ENCODE data around the gene GGPS1. TPM values are rescaled to one million over a fixed set of nuclear protein-coding genes. Genes with fewer than 3 reads are reported as not detected.
"Not testable (repeated sequence)": the region's sequence is repeated elsewhere in the genome, so short reads cannot be mapped to it uniquely, and the experiment has no call there.

Gene GGPS1
- total RNA-seq: 28.8 and 29.8 TPM in 2 replicates

- Mint-ChIP-seq H3K4me3 (no peak within 1 kb of the TSS), H3K36me3 (ENCODE audit: low read depth) (peaks cover 27% of the 10 kb centered on the region), H3K27me3 (ENCODE audit: insufficient read depth) (no peaks in the 10 kb centered on the region), H3K4me1 (ENCODE audit: low read depth) (peaks cover 28% of the 10 kb centered on the region), H3K27ac (no peak within 1 kb of the TSS), H3K9me3 (no peaks in the 10 kb centered on the region)
- DNase-seq (ENCODE audit: low spot score): peak; percentile 94
- intact Hi-C loops (cut with micrococcal nuclease): loop anchor here (1.0 to 5.0 kb wide), 18 partner anchors 9 to 955 kb away; partner anchors contain the start of genes B3GALNT2, COA6, RBM34 and TARBP1
Measured at GRCh38 chr1:235328271-235329138, at the start of gene GGPS1. TSS of gene GGPS1 (plus strand) at chr1:235328570. CDS start at chr1:235335265, 6,695 bp downstream.

GRCh38 chr1:235278915-235279292 lies 49.5 kb upstream of the GGPS1 start:
- DNase-seq (ENCODE audit: low spot score): no peak
- Mint-ChIP-seq H3K36me3 (ENCODE audit: low read depth) (peaks cover 3% of the 10 kb centered on the region), H3K27ac (no peak overlapping the region), H3K4me3 (no peak overlapping the region), H3K9me3 (no peaks in the 10 kb centered on the region), H3K4me1 (ENCODE audit: low read depth) (peaks cover 36% of the 10 kb centered on the region), H3K27me3 (ENCODE audit: insufficient read depth) (no peaks in the 10 kb centered on the region)
- intact Hi-C loops (cut with micrococcal nuclease): no loop called here

GRCh38 chr1:235279694-235280093 lies 48.7 kb upstream of the GGPS1 start:
- DNase-seq (ENCODE audit: low spot score): no peak
- H3K4me3 Mint-ChIP-seq: no peak overlapping the region
- H3K4me1 Mint-ChIP-seq (ENCODE audit: low read depth): peaks cover 36% of the 10 kb centered on the region
- no peak overlapping the region for H3K27ac Mint-ChIP-seq
- no peaks in the 10 kb centered on the region for H3K9me3 Mint-ChIP-seq
- peaks cover 3% of the 10 kb centered on the region for H3K36me3 Mint-ChIP-seq (ENCODE audit: low read depth)
- no peaks in the 10 kb centered on the region for H3K27me3 Mint-ChIP-seq (ENCODE audit: insufficient read depth)
- intact Hi-C loops (cut with micrococcal nuclease): no loop called here

DNA sequence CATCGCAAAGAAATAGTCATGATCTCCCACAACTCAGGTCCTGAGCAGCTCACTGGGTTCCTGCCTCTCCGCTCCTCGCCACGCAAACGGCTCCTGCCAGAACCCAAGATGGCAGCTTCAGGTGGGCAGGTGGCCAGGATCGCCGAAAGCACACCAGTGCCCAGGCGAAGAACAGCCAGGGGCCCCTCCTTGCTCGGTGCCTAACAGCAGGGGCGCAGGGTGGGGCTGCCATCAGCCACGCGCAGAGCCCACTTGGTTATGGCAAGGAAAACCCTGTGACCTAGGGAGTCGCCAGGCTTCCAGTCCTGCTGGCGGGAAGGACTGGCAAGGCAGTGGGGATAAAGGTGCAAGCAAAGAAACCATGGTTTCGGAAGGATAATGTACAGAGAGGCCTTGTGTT lies 47.9 kb upstream of the GGPS1 start:
- no peak overlapping the region for H3K4me3 Mint-ChIP-seq
- no peaks in the 10 kb centered on the region for H3K27me3 Mint-ChIP-seq (ENCODE audit: insufficient read depth)
- H3K27ac Mint-ChIP-seq: no peak overlapping the region
- DNase-seq (ENCODE audit: low spot score): no peak
- peaks cover 30% of the 10 kb centered on the region for H3K4me1 Mint-ChIP-seq (ENCODE audit: low read depth)
- intact Hi-C loops (cut with micrococcal nuclease): no loop called here
- H3K9me3 Mint-ChIP-seq: no peaks in the 10 kb centered on the region
- peaks cover 3% of the 10 kb centered on the region for H3K36me3 Mint-ChIP-seq (ENCODE audit: low read depth)

GRCh38 chr1:235283636-235284035 lies 44.7 kb upstream of the GGPS1 start:
- H3K4me1 Mint-ChIP-seq (ENCODE audit: low read depth): peaks cover 35% of the 10 kb centered on the region
- intact Hi-C loops (cut with micrococcal nuclease); H3K27me3 Mint-ChIP-seq (ENCODE audit: insufficient read depth): not testable (repeated sequence)

GRCh38 chr1:235284231-235284769 lies 44.1 kb upstream of the GGPS1 start:
- Mint-ChIP-seq H3K4me1 (ENCODE audit: low read depth) (peaks cover 35% of the 10 kb centered on the region), H3K27me3 (ENCODE audit: insufficient read depth) (no peaks in the 10 kb centered on the region)
- intact Hi-C loops (cut with micrococcal nuclease): no loop called here

More at GRCh38 chr1:235283636-235284035, 44.7 kb upstream of the GGPS1 start:
- H3K9me3 Mint-ChIP-seq; H3K27ac Mint-ChIP-seq; DNase-seq (ENCODE audit: low spot score); H3K36me3 Mint-ChIP-seq (ENCODE audit: low read depth); H3K4me3 Mint-ChIP-seq: not testable (repeated sequence)

DNA sequence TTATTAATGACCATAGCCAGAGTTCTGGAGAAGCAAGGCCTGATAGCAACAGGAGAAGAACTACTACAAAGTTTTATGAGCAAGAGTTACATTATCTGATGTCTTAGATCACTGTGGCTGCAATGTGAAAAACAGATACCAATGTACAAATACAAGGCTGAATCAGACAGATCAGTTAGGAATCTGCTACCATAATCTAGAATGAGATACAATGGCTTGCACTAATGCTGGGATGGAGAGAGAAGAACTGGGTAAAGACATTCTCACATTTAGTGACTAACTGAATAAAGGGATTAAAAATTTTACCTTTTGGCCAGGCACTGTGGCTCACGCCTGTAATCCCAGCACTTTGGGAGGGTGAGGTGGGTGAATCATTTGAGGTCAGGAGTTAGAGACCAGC lies 41.7 kb upstream of the GGPS1 start:
- Mint-ChIP-seq H3K4me1 (ENCODE audit: low read depth) (peaks cover 34% of the 10 kb centered on the region), H3K27ac (no peak overlapping the region), H3K4me3 (no peak overlapping the region), H3K9me3 (no peaks in the 10 kb centered on the region), H3K27me3 (ENCODE audit: insufficient read depth) (peaks cover 2% of the 10 kb centered on the region), H3K36me3 (ENCODE audit: low read depth) (no peaks in the 10 kb centered on the region)
- intact Hi-C loops (cut with micrococcal nuclease): no loop called here
- no peak for DNase-seq (ENCODE audit: low spot score)

More at GRCh38 chr1:235284231-235284769, 44.1 kb upstream of the GGPS1 start:
- H3K27ac Mint-ChIP-seq: no peak overlapping the region
- no peak for DNase-seq (ENCODE audit: low spot score)
- no peaks in the 10 kb centered on the region for H3K9me3 Mint-ChIP-seq
- H3K36me3 Mint-ChIP-seq (ENCODE audit: low read depth): no peaks in the 10 kb centered on the region
- H3K4me3 Mint-ChIP-seq: no peak overlapping the region

DNA sequence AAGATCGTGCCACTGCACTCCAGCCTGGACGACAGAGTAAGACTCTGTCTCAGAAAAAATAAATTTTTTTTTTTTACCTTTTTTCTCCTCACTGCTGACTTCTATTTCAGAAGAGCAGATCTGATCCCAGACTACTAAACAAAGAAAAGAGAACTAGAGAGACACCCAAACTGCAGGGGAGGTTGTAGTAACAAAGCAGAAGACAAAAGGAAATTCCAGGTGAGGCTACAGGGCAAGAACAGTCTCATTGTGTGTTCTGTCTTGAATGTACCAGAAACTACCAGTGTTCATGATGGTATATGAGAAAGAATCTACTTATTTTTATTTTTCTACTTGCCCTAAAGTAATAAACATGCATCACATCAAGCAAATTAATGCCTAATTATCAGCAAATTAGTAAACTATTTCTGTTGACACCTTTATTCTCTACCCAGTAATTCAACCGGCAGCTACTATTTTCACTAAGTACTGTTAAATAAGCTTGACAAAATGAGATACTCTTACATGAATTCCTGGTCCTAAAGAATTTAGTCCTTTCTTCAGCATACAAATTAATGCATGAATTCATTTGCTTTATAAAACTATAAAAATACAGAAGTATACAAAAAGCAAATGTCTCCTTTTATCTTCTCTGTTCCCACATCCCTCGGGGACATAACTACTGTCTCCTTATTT lies 41.0 kb upstream of the GGPS1 start:
- Mint-ChIP-seq H3K4me1 (ENCODE audit: low read depth) (peaks cover 34% of the 10 kb centered on the region), H3K9me3 (no peaks in the 10 kb centered on the region), H3K27me3 (ENCODE audit: insufficient read depth) (peaks cover 2% of the 10 kb centered on the region), H3K36me3 (ENCODE audit: low read depth) (no peaks in the 10 kb centered on the region), H3K4me3 (no peak overlapping the region), H3K27ac (no peak overlapping the region)
- no peak for DNase-seq (ENCODE audit: low spot score)
- intact Hi-C loops (cut with micrococcal nuclease): no loop called here

- Mint-ChIP-seq H3K9me3 (no peaks in the 10 kb centered on the region), H3K36me3 (ENCODE audit: low read depth) (no peaks in the 10 kb centered on the region), H3K27me3 (ENCODE audit: insufficient read depth) (peaks cover 2% of the 10 kb centered on the region), H3K4me3 (no peak overlapping the region), H3K4me1 (ENCODE audit: low read depth) (peaks cover 46% of the 10 kb centered on the region), H3K27ac (no peak overlapping the region)
- no peak for DNase-seq (ENCODE audit: low spot score)
- intact Hi-C loops (cut with micrococcal nuclease): no loop called here
Measured at GRCh38 chr1:235289859-235290739, 38.3 kb upstream of the GGPS1 start.

- H3K36me3 Mint-ChIP-seq (ENCODE audit: low read depth): peaks cover 3% of the 10 kb centered on the region
- H3K27me3 Mint-ChIP-seq (ENCODE audit: insufficient read depth): peaks cover 2% of the 10 kb centered on the region
- intact Hi-C loops (cut with micrococcal nuclease): no loop called here
- DNase-seq (ENCODE audit: low spot score): no peak
- H3K27ac Mint-ChIP-seq: no peak overlapping the region
- peaks cover 4% of the 10 kb centered on the region for H3K9me3 Mint-ChIP-seq
- no peak overlapping the region for H3K4me3 Mint-ChIP-seq
- H3K4me1 Mint-ChIP-seq (ENCODE audit: low read depth): peaks cover 42% of the 10 kb centered on the region
Measured at GRCh38 chr1:235290740-235291502, 37.4 kb upstream of the GGPS1 start.

GRCh38 chr1:235291599-235292091 lies 36.7 kb upstream of the GGPS1 start:
- peaks cover 5% of the 10 kb centered on the region for H3K9me3 Mint-ChIP-seq
- intact Hi-C loops (cut with micrococcal nuclease): no loop called here
- H3K36me3 Mint-ChIP-seq (ENCODE audit: low read depth): peaks cover 5% of the 10 kb centered on the region

DNA sequence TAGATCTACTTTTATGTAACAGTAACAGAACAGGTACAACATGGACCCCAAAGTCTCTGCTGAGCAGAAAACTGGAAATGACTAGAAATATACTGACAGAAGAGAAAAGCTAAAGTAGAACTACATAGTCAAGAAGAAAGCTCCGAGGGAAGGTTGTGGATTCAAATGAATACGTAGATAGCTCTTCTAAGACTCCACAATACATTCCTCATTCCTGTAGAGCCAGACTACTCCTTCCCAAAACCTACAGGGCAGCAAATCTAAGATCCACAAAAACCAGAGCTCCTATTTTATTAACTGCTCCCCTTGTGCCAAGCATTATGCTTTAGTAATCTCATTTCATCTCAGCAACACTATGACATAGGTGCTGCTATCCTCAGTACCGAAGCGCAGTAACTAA lies 35.6 kb upstream of the GGPS1 start:
- Mint-ChIP-seq H3K27ac (no peak overlapping the region), H3K4me1 (ENCODE audit: low read depth) (peaks cover 42% of the 10 kb centered on the region)

More at GRCh38 chr1:235291599-235292091, 36.7 kb upstream of the GGPS1 start:
- Mint-ChIP-seq H3K4me1 (ENCODE audit: low read depth) (peaks cover 36% of the 10 kb centered on the region), H3K4me3 (no peak overlapping the region), H3K27ac (no peak overlapping the region), H3K27me3 (ENCODE audit: insufficient read depth) (peaks cover 2% of the 10 kb centered on the region)
- no peak for DNase-seq (ENCODE audit: low spot score)

More for the DNA sequence above, 35.6 kb upstream of the GGPS1 start:
- no peak for DNase-seq (ENCODE audit: low spot score)
- peaks cover 2% of the 10 kb centered on the region for H3K27me3 Mint-ChIP-seq (ENCODE audit: insufficient read depth)
- intact Hi-C loops (cut with micrococcal nuclease): no loop called here
- H3K9me3 Mint-ChIP-seq: peaks cover 5% of the 10 kb centered on the region
- peaks cover 5% of the 10 kb centered on the region for H3K36me3 Mint-ChIP-seq (ENCODE audit: low read depth)
- no peak overlapping the region for H3K4me3 Mint-ChIP-seq

All from activated T-helper 1 cell treated with anti-CD3 and anti-CD28 coated beads, Interleukin-12 subunit alpha, Interleukin-12 subunit beta, Interleukin-2, Interleukin-4 antibody, amounts not matched to agents 30 ng/mL and 10 ng/mL and 1 ng/mL, durations not matched to agents 14 hours and 24 hours and 36 hours (primary cell).